ENCODE results near the gene MRPL48. TPM values are rescaled to one million over a fixed set of nuclear protein-coding genes. Genes with fewer than 3 reads are reported as not detected.

The MRPL48 gene
- total RNA-seq, 2 donors from 2014 or later = 36.4 to 55.3 TPM

- peak overlapping the region; percentile 92 for H3K9ac ChIP-seq (ENCODE audit: extremely low read depth, low read length, poor library complexity, severe bottlenecking)
Measured at GRCh38 chr11:73875380-73875779, 87.7 kb downstream of the MRPL48 start.

DNA sequence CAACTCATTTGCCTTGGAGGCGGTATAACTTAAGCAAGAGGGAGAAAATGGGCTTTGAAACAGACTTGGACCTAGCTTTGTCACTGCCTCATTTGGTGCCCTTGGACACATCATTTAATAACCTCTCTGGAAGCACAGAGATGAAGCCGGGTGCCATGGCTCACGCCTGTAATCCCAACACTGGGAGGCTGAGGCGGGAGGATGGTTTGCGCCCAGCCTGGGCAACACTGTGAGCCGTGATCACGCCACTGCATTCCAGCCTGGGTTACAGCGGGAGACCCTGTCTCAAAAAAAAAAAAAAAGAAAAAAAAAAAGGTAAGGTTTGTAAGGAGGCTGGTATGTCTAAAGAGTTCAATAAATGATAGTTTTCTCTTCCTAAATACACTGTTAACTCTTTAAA, 88.2 kb downstream of the MRPL48 start:
- no peaks in the 10 kb centered on the region for H3K27me3 Mint-ChIP-seq (ENCODE audit: insufficient read depth)
- H3K9ac ChIP-seq (ENCODE audit: extremely low read depth, low read length, poor library complexity, severe bottlenecking) = peak overlapping the region; percentile 92
- H3K4me3 Mint-ChIP-seq = peak overlapping the region; percentile 87
- H3K4me1 Mint-ChIP-seq = peaks cover 13% of the 10 kb centered on the region
- H3K27ac Mint-ChIP-seq = peak overlapping the region; percentile 96
- no peaks in the 10 kb centered on the region for H3K4me1 ChIP-seq (ENCODE audit: control insufficient read depth, insufficient read depth, low read length)
- no peaks in the 10 kb centered on the region for H3K27me3 ChIP-seq (ENCODE audit: control insufficient read depth, insufficient read depth, low read length, poor library complexity, severe bottlenecking)
- H3K9me3 ChIP-seq (ENCODE audit: control insufficient read depth, low read length) = no peaks in the 10 kb centered on the region
- WGBS, 2 experiments (ENCODE audit: insufficient coverage in 1 of 2, insufficient read length in 1 of 2) = 37 to 43% methylated on average over 5 to 8 of the region's 8 CpGs
- peaks cover 34% of the 10 kb centered on the region for H3K36me3 ChIP-seq (ENCODE audit: control insufficient read depth, insufficient read depth, low read length)
- no peaks in the 10 kb centered on the region for H3K9me3 Mint-ChIP-seq
- peak; percentile 61 for DNase-seq
- no peak for TF ChIP-seq CTCF (conservative IDR thresholded peaks at IDR 0.05)
- H3K27ac ChIP-seq (ENCODE audit: low read depth, low read length) = peak overlapping the region; percentile 88
- peak overlapping the region; percentile 96 for H3K4me3 ChIP-seq (ENCODE audit: low read length)
- peaks cover 44% of the 10 kb centered on the region for H3K36me3 Mint-ChIP-seq (ENCODE audit: low read depth)

More at GRCh38 chr11:73875380-73875779, 87.7 kb downstream of the MRPL48 start:
- Mint-ChIP-seq H3K27me3 (ENCODE audit: insufficient read depth) (no peaks in the 10 kb centered on the region), H3K4me1 (peaks cover 13% of the 10 kb centered on the region), H3K36me3 (ENCODE audit: low read depth) (peaks cover 44% of the 10 kb centered on the region), H3K27ac (peak overlapping the region; percentile 96), H3K9me3 (no peaks in the 10 kb centered on the region), H3K4me3 (peak overlapping the region; percentile 87)
- H3K9me3 ChIP-seq (ENCODE audit: control insufficient read depth, low read length) = no peaks in the 10 kb centered on the region
- H3K27me3 ChIP-seq (ENCODE audit: control insufficient read depth, insufficient read depth, low read length, poor library complexity, severe bottlenecking) = no peaks in the 10 kb centered on the region
- 80 to 100% methylated on average over 1 of the region's 1 CpG for WGBS, 2 experiments (ENCODE audit: insufficient coverage in 1 of 2, insufficient read length in 1 of 2)
- peaks cover 34% of the 10 kb centered on the region for H3K36me3 ChIP-seq (ENCODE audit: control insufficient read depth, insufficient read depth, low read length)
- DNase-seq = no peak
- TF ChIP-seq CTCF (conservative IDR thresholded peaks at IDR 0.05) = no peak
- peak overlapping the region; percentile 96 for H3K4me3 ChIP-seq (ENCODE audit: low read length)
- no peak overlapping the region for H3K27ac ChIP-seq (ENCODE audit: low read depth, low read length)
- H3K4me1 ChIP-seq (ENCODE audit: control insufficient read depth, insufficient read depth, low read length) = no peaks in the 10 kb centered on the region

DNA sequence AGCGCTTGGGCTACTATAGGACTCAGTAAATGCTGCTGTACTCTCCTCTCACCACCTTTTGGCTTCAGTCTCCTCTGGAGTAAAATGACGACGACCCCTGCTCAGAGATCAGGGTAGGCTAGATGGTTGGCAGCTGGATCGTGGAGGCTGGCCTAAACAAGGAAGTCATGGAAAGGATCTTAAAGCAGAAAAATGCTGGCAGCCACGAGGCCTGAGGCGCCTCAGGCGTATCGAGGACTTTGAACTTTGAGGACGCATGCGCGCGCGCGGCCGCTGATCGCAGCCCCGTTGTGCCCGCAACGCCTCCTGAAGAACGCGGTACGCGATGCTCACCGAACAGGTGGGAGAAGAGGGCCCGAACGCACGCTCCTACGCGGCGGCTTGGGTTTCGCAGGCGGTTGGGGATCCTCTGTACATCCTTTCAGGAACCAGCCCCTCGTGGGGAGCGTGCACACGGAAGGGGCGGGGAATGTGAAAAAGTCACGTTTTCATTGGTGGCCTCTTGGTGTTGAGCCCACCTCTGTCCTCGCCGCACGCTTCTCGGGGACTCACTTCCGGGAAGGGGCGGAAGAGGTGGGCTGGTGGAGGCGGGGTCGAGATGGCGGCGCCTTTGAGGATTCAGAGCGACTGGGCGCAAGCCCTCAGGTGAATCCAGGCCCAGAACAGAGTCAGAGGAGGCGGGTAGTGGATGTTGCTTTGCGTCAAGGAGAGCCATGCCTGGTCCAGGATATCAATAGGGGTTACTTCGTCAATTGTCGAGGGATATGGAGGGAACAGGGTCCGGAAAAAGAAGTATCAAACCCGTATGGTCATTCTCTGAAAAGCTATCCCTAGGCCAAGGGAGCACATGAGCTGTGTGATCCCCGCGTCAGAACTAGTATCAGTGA, 89.0 kb downstream of the MRPL48 start, which contains the start of the genes COA4 and PAAF1:
COA4 (minus strand) TSS at position 423 of the 887 bp plus-strand sequence. CDS start 3,468 bp downstream, outside the sequence.
PAAF1 (plus strand) TSS at position 576 of the 887 bp plus-strand sequence; CDS start at position 599, 23 bp downstream.
- Histone ChIP-seq H3K36me3 (ENCODE audit: control insufficient read depth, insufficient read depth, low read length) (peaks cover 29% of the 10 kb centered on the region), H3K4me1 (ENCODE audit: control insufficient read depth, insufficient read depth, low read length) (no peaks in the 10 kb centered on the region), H3K27ac (ENCODE audit: low read depth, low read length) (peak within 1 kb of the TSS; percentile 88), H3K9me3 (ENCODE audit: control insufficient read depth, low read length) (no peaks in the 10 kb centered on the region), H3K27me3 (ENCODE audit: control insufficient read depth, insufficient read depth, low read length, poor library complexity, severe bottlenecking) (no peaks in the 10 kb centered on the region), H3K4me3 (ENCODE audit: low read length) (peak within 1 kb of the TSS; percentile 96), H3K9ac (ENCODE audit: extremely low read depth, low read length, poor library complexity, severe bottlenecking) (peak within 1 kb of the TSS; percentile 92)
- DNase-seq = peak; percentile 98
- peak within 1 kb of the TSS; percentile 87 for H3K4me3 Mint-ChIP-seq
- H3K27ac Mint-ChIP-seq = peak within 1 kb of the TSS; percentile 96
- H3K9me3 Mint-ChIP-seq = no peaks in the 10 kb centered on the region
- no peak for TF ChIP-seq CTCF (conservative IDR thresholded peaks at IDR 0.05)
- WGBS, 2 experiments (ENCODE audit: insufficient coverage in 1 of 2, insufficient read length in 1 of 2) = 0 to 1% methylated on average over 32 to 57 of the region's 57 CpGs
- H3K36me3 Mint-ChIP-seq (ENCODE audit: low read depth) = peaks cover 41% of the 10 kb centered on the region
- peaks cover 13% of the 10 kb centered on the region for H3K4me1 Mint-ChIP-seq
- no peaks in the 10 kb centered on the region for H3K27me3 Mint-ChIP-seq (ENCODE audit: insufficient read depth)

Data from endodermal cell (in vitro differentiated cells).